LHCN-M2 (cell line): ENCODE data around the gene CMSS1. TPM values are rescaled to one million over a fixed set of nuclear protein-coding genes. Genes with fewer than 3 reads are reported as not detected.

Experiments used
- DNase-seq: peaks from one replicate; pipeline ENCODE4 v3.0.0-alpha.2; 2012; ENCODE audit warnings: low read depth
- total RNA-seq: library from RNA; depleted of rRNA; stranded (reverse); fragments of >200 nt; gene quantifications from 2 replicates; pipeline ENCODE4 v1.2.3, GENCODE V29; 2014

CMSS1 gene
- total RNA-seq, 1 experiment from 2014 or later, result 37.1 TPM

DNA sequence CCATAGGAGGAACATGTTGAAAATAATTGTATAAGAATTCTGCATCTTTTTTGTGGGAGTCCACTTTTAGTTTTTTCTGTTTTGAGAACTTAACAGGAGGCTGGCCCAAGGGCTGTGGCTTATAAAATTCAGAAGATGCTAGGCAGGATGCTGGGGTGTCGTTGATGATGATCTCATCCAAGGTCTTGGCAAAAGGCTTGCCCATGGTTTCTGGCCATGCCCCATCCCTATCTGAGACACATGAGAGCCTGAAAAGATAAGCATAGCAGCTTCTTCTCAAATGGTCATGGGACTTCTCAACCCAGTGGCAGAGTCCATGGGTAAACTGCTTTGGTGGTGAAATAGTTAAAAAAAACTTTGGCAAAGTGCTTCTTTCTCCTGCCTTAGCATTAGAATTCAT lies 35.2 kb downstream of the CMSS1 start:
- DNase-seq, result no peak

- DNase-seq, result no peak
These were observed 37.2 kb downstream of the CMSS1 start for GRCh38 chr3:99854756-99855298.

DNA sequence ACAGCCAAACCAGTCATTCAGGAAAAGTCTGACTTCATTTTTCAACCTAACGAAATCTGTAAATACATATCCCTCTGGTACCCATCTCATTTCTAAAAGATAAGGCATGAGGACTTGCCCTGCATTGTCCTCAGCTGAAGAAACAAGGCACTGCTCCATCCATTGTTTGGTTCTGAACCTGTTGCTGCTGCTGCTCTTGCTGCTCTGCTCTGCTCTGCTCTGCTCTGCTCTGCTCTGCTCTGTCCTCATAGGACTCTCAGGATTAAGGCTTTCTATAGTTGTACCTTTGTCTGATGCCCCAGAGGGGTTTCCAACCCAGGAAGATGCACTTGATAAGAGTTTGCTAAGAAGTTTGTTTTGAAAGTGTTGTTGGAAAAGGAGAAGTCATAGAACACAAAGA lies 38.2 kb downstream of the CMSS1 start:
- DNase-seq, result no peak

GRCh38 chr3:99856437-99857220 lies 39.0 kb downstream of the CMSS1 start:
- DNase-seq, result no peak

DNA sequence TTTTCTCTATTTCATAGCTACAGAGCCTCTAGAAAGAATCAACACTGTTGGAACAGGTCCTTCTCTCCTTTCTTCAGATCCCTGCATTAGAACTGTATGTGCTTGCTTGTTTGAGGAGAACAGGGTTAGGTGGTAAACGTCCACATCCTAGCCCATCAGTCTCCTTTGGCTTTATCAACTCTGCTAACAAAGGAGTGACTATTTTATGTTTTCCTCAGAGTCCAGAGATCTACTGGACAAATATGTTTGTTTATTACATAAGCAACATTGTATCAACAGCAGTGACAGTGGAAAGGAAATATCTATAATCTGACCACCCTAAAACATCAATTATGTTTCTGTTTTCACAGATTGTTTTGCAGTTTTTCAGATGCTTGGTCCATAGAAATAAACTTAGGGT lies 39.6 kb downstream of the CMSS1 start:
- no peak for DNase-seq

DNA sequence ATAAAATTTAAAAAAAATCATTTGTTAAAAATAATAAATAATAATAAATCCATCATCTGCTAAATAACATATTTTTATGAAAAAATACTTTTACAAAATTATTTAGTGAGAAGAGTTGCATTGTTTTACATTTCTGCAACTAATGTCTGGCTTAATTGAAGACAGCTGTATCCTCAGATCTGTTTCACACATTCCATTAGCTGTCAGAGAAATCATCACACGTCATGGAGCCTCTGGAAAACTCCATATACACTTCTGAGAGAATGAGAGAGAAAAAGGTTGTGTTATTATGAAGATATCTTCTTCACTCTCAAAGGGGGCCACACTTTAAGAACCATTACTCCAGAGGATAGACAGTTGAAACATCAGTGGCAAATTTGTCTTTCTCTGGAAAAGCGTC lies 40.8 kb downstream of the CMSS1 start:
- DNase-seq, result no peak

- DNase-seq, result peak; percentile 80
These were observed 42.2 kb downstream of the CMSS1 start for GRCh38 chr3:99859825-99860224.

GRCh38 chr3:99861216-99861615 lies 43.6 kb downstream of the CMSS1 start:
- DNase-seq, result no peak

DNA sequence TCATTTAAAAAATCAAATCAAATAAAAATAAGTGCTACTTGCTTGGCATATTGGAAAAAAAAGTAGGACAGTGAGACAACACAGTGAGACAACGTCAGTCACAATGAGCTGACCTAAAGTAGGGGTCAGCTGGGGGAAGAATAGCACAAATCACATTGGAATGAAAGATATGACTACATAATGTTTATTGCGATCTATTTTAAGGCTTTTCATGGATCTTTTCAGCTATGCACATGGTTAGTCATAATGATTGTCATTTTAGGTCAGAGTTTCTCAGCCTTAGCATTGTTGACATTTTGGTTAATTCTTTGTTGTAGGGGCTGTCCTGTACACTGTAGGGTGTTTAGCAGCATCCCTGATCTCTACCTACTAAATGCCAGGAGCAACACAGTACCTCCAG lies 44.5 kb downstream of the CMSS1 start:
- peak; percentile 85 for DNase-seq

- DNase-seq, result no peak
These were observed 45.3 kb downstream of the CMSS1 start for GRCh38 chr3:99863002-99863401.

- DNase-seq, result no peak
These were observed 45.9 kb downstream of the CMSS1 start for GRCh38 chr3:99863588-99863987.

DNA sequence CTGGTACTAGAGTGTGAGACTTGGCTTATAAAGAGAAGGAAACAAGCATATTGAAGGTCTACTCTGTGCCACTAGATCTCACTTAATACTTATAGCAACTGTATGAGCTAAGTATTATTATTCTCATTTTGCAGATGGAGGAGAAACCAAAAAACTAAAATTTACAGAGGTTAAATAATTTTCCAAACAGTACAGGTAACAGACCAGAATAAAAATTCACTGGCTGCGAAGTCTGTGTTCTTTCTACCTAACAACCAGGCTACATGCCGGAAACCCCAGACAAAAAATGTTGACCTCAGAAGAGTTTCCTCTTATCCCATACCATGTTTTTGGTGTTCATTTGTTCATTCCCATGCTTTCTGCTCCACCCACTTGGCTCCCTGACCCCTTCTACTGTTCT lies 46.6 kb downstream of the CMSS1 start:
- no peak for DNase-seq

DNA sequence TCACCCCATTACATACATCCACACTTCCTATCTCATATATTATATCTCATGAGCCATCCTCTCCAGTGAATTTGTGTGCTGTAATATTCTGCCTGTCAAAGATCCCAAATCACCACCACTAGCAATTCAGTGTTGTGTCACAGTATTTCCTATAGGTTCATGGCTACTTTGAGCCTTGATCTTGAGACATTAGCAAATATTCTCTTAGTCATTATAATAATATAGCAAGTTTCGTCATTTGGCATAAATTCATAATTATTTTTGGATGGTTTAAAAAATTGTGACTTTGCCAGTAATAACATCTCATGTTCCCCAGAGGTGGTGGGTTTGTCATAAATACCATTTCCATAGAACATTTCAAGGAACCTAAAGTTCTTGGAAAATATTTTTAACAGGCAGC lies 47.7 kb downstream of the CMSS1 start:
- peak; percentile 48 for DNase-seq

GRCh38 chr3:99866261-99866761 lies 48.6 kb downstream of the CMSS1 start:
- peak; percentile 89 for DNase-seq

DNA sequence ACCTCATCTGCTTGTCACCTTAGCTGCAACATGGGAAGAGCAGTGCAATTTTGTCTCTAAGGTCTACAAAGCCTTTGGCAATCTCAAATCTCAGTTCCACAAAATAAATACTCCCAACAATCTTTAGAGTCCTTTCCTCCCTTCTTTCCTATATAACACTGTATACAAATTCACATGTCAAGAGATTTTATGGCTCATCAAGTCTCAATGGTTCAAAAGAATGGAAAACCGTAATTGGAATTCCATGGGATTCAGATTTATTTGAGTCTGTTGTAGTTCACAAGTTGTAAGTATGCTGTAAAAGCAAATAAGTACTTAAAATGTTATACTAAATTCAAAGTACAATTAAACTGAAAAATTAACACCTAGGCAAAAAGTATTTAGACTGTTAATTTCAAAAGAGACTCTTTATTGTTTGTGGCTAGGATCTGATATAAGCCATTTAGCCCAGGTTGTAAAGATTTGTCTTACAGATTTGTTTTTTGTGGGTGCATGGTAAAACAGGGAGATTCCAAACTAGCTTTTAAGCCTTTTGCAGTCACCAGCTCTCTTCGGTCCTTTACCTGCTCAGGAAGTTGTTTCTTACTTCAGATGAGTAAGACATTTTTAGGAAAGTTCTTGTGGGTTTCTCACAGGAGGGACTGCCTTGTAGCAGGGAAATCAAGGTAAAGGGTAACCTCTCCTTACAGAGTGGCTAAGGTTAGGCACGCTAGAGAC lies 50.1 kb downstream of the CMSS1 start:
- DNase-seq, result no peak

GRCh38 chr3:99868311-99868646 lies 50.6 kb downstream of the CMSS1 start:
- DNase-seq, result no peak

DNA sequence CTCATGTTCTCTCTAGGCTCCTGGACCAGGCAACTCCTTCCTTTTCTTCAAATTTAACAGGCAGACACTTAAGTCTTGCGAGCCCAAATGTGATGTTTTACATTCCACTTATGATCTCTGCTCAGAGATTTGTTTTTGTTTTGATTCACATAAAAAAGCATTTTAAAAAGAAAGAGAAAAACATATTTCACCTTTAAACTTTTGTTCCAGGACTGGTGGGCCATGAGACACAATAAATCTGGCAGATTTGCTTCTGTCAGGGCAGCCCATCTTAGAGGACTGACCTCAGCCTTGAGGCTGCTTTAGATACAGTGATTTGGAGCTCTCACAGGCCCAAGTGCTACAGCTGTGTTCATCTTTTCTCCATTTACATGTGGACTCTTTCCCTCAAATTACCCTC lies 52.0 kb downstream of the CMSS1 start:
- no peak for DNase-seq

GRCh38 chr3:99870712-99871111 lies 53.0 kb downstream of the CMSS1 start:
- DNase-seq, result no peak

DNA sequence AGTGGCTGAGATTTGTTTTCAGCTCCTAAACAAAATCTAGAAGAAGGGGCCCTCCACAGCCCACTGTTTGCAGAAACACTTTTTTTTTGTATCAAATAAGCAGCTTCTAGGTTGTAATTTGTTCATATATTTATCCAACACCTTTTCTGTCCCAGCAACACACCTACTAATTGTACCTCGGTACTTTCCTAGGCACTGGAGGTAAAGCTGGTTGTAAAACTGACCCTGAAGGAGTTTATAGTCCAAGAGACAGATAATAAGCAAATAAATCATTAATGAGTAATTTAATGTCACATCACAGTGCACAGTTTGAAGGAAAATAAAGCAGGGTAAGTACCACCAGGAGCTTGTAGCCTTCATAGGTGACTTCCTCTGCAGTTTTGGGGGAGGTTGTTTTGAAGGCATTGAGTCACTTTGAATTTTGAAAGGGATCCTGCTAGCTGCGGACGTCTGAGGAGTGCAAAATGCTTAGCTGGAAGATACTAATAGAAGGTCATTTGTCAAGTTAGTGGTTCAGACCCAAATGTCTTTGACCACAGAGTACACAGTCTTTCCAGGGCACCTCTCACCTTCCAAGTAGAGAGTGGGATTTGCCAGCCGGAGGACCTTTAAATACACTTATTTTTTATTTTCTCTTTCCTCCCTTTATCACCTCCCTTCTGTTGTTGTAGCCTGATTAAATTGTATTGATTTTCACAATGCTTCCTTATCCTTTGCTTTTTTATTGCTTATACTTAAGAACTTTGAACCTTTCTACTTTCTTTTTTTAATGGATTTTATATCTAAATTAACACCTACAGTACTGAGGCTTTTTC lies 53.8 kb downstream of the CMSS1 start:
- DNase-seq, result no peak

DNA sequence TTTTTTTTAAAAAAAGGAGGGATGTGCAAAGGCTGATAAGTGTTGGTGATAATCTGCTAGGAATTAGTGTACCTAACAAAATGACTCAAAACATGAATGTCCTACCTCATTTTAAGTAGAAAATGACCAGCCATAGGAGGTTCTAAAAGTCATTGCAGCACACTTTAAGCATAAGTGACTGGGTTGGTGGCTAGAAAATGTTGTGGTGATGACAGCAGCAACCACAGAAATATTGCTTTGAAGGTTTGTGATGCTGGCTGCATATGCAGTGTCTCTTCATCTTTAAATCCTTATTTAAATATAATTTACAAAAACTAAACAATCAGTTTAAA lies 55.2 kb downstream of the CMSS1 start:
- DNase-seq, result no peak

DNA sequence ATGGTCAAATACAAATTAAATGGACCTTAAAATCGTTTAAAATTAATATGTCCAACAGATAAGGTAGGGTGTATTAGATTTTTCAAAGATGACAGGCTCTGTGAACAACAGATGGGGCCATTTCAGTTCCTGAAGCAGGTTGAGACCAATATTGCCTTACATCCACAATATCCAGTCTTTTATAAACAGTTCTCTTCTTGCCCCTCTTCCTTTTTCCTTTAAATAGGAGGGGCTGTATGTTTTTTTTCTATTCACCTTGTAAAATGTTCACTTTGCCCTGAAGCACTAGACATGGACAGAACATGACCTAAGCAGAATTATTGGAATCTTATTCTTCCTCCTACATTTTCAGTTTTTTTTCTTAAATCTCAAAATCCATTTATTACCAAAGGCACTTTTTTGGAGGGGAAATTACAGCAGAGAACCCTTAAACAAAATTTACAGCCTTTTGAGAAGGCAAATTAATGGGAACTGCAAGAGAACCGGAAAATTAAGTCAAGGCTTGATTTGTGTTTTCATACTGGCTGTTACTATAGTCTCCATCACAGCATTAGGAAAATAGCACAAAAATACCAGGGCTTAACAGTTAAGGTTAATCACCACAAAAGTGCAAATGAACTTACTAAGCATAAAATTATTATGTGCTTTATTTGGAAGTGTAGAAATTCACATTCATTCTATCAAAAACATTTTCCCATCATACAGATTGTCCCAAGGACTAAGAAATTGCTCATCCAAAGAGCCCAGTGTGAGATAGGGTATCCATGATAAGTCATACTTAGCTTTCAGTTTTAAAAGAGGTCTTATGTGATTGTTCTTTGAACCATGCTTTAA lies 55.8 kb downstream of the CMSS1 start:
- no peak for DNase-seq
